NCI-H2081 treated with DMSO at 0.1 percent for 48 hours (cell line): ENCODE measurements around the gene TRMT44.
"Not testable (repeated sequence)": the region's sequence is repeated elsewhere in the genome, so short reads cannot be mapped to it uniquely, and the experiment has no call there.

Experiments
- DNase-seq: peaks from one replicate; lab custom pipeline; 2025; lab: John Stamatoyannopoulos, UW

Gene TRMT44

GRCh38 chr4:8406887-8407286 lies 33.7 kb upstream of the TRMT44 start:
- DNase-seq: not testable (repeated sequence)

- DNase-seq: no peak
Measured at GRCh38 chr4:8407316-8407715, 33.3 kb upstream of the TRMT44 start.

GRCh38 chr4:8407756-8408155 lies 32.8 kb upstream of the TRMT44 start:
- DNase-seq: no peak

GRCh38 chr4:8409264-8410065 lies 31.1 kb upstream of the TRMT44 start:
- DNase-seq: no peak

GRCh38 chr4:8410066-8410625 lies 30.4 kb upstream of the TRMT44 start:
- DNase-seq: no peak

GRCh38 chr4:8410641-8411271 lies 29.8 kb upstream of the TRMT44 start:
- DNase-seq: no peak

- DNase-seq: no peak
Measured at GRCh38 chr4:8411351-8412180, 29.0 kb upstream of the TRMT44 start.

DNA sequence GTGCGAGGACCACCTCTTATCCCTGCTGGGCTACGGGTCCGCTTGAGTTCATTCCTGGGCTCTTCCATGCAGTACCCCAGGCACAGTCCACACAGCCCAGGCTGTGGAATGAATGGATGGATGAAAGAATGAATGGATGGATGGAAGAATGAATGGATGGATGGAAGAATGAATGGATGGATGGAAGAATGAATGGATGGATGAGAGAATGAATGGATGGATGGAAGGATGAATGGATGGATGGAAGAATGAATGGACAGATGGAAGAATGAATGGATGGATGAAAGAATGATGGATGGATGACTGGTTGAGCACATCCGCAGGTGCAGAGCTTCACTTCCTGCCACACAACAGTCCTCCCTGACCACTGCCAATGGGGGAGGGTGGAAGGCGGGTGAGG lies 28.3 kb upstream of the TRMT44 start:
- no peak for DNase-seq

GRCh38 chr4:8414377-8414776 lies 26.2 kb upstream of the TRMT44 start:
- DNase-seq: no peak

DNA sequence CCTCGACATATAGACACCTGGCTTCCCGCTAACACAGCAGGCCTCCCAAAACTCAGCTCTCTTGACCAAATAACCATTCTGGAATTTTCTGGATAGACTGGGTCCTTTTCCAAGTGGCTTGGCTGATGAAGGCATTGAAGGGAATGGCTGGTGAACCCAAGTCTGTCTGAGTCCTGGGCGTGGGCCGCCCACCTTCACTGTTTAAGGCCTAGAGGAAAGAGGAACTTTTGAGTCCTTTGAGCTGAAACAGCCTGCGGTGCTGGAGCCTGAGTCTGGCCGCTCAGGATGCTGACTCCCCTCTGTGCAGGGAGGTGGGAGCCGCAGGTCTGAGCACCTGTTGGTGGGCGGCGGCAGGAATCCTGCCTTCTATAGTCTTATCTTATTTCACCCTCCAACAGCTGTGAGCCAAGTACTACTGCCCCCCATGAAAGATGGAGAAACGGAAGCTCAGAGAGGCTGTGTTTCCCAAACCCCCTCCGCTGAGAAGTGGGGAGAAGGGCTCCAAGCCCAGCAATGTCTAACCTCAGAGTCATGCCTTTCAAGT lies 23.4 kb upstream of the TRMT44 start:
- no peak for DNase-seq

DNA sequence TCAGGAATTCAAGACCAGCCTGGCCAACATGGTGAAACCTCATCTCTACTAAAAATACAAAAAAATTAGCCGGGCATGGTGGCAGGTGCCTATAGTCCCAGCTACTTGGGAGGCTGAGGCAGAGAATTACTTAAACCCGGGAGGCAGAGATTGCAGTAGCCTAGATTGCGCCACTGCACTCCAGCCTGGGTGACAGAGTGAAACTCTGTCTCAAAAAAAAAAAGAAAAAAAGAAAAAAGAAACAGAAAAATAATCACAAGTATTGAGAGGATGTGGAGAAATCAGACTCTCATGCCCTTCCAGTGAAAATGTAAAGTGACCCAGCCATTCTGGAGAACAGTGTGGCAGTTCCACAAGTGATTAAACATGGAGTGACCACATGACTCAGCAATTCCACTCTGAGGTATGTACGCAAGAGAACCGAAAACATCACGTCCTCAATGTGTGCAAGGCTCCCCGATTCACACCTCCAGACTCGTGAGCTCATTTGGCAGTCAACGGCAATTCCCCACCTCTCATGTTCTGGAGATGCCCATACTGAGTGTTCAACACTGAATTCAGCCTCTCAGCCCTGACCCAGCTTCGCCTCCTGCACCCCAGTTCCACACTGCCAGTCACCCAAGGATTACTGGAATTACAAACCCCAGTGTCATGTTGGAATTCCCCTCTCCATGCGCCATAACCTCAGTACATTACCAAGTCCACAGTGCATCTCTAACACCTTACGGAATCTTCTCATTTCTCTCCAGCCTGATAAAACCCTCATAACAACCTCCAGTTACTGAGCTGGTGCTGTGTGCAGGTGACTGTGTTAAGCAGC lies 21.1 kb upstream of the TRMT44 start:
- DNase-seq: no peak

DNA sequence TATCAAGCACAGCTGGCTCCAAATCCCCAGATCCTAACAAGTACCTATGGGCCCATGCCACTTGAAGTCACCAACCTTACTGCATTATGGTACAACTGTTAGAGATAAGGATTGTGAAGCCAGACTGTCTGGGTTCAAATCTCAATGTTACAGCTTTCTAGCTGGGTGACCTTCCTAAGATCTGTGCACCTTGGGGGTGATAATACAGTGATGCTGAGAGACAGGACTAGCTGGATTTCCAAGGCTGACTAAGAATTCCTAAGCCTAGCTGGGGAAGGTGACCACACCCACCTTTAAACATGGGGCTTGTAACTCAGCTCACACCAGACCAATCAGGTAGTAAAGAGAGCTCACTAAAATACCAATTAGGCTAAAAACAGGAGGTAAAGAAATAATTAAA lies 20.4 kb upstream of the TRMT44 start:
- DNase-seq: not testable (repeated sequence)

GRCh38 chr4:8422327-8422726 lies 18.2 kb upstream of the TRMT44 start:
- DNase-seq: no peak

GRCh38 chr4:8422786-8423185 lies 17.8 kb upstream of the TRMT44 start:
- no peak for DNase-seq

DNA sequence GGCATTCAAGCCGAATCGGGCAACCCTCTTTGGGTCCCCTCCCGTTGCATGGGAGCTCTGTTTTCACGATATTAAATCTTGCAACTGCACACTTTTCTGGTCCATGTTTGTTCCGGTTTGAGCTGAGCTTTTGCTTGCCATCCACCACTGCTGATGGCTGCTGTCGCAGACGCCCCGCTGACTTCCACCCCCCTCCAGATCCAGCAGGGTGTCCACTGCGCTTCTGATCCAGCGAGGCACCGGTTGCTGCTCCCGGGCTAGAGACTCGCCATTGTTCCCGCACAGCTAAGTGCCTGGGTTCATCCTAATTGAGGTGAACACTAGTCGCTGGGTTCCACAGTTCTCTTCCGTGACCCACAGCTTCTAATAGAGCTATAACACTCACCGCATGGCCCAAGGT lies 13.3 kb upstream of the TRMT44 start:
- no peak for DNase-seq

- DNase-seq: no peak
Measured at GRCh38 chr4:8427761-8428287, 12.8 kb upstream of the TRMT44 start.

DNA sequence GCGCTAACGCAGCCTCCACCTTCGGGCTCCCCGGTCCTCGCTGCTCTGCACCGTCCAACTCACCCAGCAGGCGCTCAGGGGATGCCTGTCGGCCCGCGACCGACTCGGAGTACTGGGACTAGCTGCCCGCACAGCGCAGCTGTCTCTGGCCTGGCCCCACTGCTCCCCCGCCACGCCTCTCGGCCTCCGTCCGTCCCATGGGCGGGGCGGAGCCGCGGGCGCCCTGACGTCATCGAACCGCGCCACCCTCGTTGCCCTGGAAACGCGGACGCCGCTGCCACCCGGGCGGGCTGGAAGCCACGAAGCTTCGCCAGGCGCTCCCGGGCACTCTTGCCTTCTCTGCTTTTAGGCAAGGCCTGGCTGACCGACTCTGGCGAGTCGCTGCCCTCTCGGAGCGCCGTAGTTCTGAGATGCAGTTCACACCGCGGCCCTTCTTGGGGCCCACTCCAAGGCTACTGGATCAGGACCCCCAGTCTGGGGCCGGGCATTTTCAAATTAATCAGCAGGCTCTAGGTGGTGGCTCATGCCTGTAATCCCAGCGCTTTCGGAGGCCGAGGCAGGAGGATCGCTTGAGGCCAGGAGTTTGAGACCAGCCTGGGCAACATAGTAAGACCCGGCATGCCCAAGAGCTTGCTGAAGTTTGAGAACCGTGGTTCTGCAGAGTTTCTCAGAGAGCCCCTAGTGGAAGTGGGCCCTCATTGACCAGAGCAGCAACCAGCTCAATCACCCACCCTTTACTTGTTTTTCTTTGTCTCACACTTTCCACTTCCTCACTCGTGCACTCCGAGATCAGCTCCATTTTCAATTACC lies 12.1 kb upstream of the TRMT44 start:
- DNase-seq: peak; percentile 18

DNA sequence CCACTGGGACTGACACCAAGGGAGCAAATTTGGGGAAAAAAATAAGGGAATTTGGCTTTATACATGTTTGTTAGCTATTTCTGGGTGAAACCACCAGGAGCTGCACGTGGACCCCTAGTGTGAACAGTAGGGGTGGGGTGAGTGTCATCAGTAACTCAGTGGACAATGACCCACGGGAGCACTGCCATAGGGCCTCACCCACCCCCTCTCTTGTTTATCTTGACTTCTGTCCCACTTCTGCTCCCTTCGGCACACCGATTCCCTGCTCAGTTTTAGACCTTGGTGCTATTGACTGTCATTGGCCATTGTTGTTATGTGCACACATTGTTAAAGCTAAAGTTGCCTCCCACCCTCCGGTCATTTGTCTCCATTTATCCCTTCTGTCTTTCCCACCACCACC lies 9.0 kb upstream of the TRMT44 start:
- DNase-seq: no peak

DNA sequence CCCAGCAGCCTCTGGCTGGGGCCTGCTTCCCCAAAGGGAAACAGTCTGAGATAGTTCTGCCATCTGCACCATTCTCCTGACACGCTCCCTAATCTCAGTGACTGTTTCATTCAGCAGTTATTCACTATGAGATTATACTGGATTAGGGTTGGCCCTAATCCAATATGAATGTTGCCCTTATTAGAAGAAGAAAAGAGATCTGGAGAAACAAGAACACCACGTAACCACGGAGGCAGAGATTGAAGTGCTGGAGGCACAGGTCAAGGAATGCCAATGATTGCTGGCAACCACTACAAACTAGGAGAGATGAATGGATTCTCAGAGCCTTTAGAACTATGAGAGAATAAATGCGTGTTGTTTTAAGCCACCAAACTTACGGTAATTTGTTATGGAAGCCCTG lies 7.4 kb upstream of the TRMT44 start:
- DNase-seq: no peak
